ENCODE data around the gene RBPMS2. TPM values are rescaled to one million over a fixed set of nuclear protein-coding genes. Genes with fewer than 3 reads are reported as not detected.
"Not testable (repeated sequence)": the region's sequence is repeated elsewhere in the genome, so short reads cannot be mapped to it uniquely, and the experiment has no call there.

Gene RBPMS2
- 26.0 TPM for polyA plus RNA-seq (2013, experiment 1 of 4)
- 25.0 TPM for polyA plus RNA-seq (2013, experiment 2 of 4)
- polyA plus RNA-seq (2013, experiment 3 of 4), result 21.1 TPM
- polyA plus RNA-seq (2013, experiment 4 of 4), result 25.7 TPM

DNA sequence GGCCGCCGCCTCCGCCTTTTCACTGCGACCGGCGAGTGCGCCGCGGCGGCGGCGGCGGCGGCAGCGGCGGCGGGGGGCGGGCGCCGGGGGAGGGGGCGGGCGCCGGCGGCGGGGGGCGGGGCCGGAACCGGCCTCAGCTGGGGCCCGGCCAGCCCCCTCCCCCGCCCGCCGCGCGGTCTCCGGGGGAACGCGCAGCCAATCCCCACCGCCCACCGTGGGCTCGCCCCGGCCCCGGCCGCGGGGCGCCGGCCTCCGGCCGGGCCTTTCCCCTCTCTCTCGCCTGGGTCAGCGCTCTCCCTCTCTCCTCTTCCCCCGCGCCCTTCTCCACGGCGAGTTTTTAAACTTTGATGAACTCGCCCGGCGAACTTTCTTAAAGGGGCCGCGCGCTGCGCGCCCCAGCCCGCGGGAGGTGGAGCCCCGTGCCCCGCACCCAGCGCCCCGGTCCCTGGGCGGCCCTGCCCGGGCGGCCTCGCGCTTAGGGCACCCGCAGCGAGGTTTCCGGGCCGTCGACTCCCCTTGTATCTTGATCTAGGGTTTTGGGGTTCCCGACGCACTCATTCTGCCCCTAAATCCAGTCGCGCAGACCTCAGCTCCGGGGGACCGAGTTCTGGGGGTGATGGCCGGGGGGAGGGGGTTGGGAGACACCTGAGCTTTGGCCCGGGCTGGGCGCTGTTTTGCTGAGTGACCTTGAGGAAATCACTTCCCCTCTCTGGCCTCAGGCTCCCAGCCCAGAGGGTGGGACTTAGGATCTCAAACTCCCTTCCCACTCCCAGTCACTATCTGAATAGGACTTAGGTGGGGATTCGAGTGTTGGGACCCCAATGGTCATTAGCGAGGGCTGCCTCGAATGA lies at the start of gene RBPMS2:
Gene RBPMS2 (minus strand): TSS at position 39 of the 851 bp plus-strand sequence. CDS start 270 bp downstream, outside the sequence.
- WGBS, 2 experiments, result 0 to 1% methylated on average over 90 of the region's 90 CpGs
- peak within 1 kb of the TSS; percentile 63 for H3K4me3 ChIP-seq (ENCODE audit: insufficient read depth, low read depth, low read length)
- H3K4me1 ChIP-seq (ENCODE audit: control insufficient read depth, insufficient read depth, low read length), result peaks cover 10% of the 10 kb centered on the region
- H3K27me3 ChIP-seq (ENCODE audit: control insufficient read depth, insufficient read depth, low read length, poor library complexity, severe bottlenecking), result peaks cover 43% of the 10 kb centered on the region
- H3K36me3 ChIP-seq (ENCODE audit: control insufficient read depth, insufficient read depth, low read length), result no peaks in the 10 kb centered on the region
- H3K27ac ChIP-seq (ENCODE audit: insufficient read depth, low read depth, low read length, poor library complexity, severe bottlenecking), result no peak within 1 kb of the TSS
- H3K9me3 ChIP-seq (ENCODE audit: control insufficient read depth, low read length), result no peaks in the 10 kb centered on the region

DNA sequence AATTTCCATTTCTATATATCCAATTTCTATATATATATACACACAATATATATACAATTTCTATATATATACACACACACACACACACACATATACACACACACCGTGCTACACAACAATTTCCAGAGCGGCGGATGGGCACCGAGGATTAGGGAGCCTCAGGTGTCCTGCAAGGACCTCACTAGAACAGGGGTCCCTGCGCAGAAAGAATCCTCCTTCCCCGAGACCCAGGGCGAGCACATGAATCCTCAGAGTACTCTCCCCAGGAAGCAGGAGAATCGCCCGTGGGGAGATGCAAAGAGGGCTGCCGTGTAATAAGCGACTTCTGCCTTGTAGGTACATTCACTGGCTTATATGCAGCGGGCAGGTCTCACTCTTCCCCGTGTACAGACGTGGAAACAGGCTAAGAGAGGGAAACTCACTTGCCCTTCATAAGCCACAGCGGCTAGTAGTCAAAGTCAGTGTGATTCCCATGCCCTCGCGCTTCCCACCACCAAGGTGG lies 49.6 kb upstream of the RBPMS2 start:
- Histone ChIP-seq H3K9me3 (ENCODE audit: control insufficient read depth, low read length) (no peaks in the 10 kb centered on the region), H3K27ac (ENCODE audit: insufficient read depth, low read depth, low read length, poor library complexity, severe bottlenecking) (no peak overlapping the region), H3K4me3 (ENCODE audit: insufficient read depth, low read depth, low read length) (peak overlapping the region; percentile 83), H3K27me3 (ENCODE audit: control insufficient read depth, insufficient read depth, low read length, poor library complexity, severe bottlenecking) (peaks cover 14% of the 10 kb centered on the region), H3K4me1 (ENCODE audit: control insufficient read depth, insufficient read depth, low read length) (no peaks in the 10 kb centered on the region), H3K36me3 (ENCODE audit: control insufficient read depth, insufficient read depth, low read length) (peaks cover 13% of the 10 kb centered on the region)
- WGBS, 2 experiments, result 1 to 2% methylated on average over 17 of the region's 17 CpGs

DNA sequence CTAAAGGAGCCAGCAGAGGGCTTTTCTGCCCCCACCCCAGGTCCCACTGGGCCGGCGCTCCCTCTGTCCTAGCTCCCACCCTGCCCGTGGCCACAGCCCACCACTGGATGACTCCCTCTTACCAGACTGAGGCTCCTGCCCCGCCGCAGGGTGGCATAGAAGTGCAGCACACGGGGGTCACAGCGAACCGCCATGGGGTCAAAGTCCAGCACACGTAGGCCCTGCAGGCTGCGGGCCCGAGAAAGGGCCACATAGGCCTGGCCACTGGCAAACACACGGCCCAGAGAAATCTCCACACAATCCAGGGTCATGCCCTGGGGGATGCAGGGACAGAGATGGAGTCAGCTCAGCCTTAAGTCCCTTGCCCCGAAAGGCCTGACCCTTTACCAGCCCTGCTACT lies 41.1 kb upstream of the RBPMS2 start:
- Histone ChIP-seq H3K27ac (ENCODE audit: insufficient read depth, low read depth, low read length, poor library complexity, severe bottlenecking) (no peak overlapping the region), H3K27me3 (ENCODE audit: control insufficient read depth, insufficient read depth, low read length, poor library complexity, severe bottlenecking) (no peaks in the 10 kb centered on the region), H3K4me3 (ENCODE audit: insufficient read depth, low read depth, low read length) (no peak overlapping the region), H3K4me1 (ENCODE audit: control insufficient read depth, insufficient read depth, low read length) (no peaks in the 10 kb centered on the region), H3K9me3 (ENCODE audit: control insufficient read depth, low read length) (no peaks in the 10 kb centered on the region), H3K36me3 (ENCODE audit: control insufficient read depth, insufficient read depth, low read length) (peaks cover 17% of the 10 kb centered on the region)
- WGBS, 2 experiments, result 91 to 93% methylated on average over 13 of the region's 13 CpGs

DNA sequence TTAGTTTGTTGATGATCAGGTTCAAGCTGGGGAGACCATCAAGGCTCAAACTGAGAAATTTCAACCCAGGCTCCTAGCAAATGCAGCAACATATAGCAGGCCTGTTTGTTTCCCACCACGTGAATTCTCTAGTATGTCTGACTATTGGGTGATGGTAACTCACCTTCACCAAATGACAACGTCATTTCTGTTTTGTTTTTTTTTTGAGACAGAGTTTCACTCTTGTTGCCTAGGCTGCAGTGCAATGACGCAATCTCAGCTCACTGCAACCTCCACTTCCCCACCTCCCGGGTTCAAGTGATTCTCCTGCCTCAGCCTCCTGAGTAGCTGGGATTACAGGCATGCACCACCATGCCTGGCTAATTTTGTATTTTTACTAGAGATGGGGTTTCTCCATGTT lies 39.6 kb upstream of the RBPMS2 start:
- H3K27me3 ChIP-seq (ENCODE audit: control insufficient read depth, insufficient read depth, low read length, poor library complexity, severe bottlenecking); H3K4me3 ChIP-seq (ENCODE audit: insufficient read depth, low read depth, low read length); H3K9me3 ChIP-seq (ENCODE audit: control insufficient read depth, low read length); H3K27ac ChIP-seq (ENCODE audit: insufficient read depth, low read depth, low read length, poor library complexity, severe bottlenecking); H3K36me3 ChIP-seq (ENCODE audit: control insufficient read depth, insufficient read depth, low read length): not testable (repeated sequence)
- peaks cover 11% of the 10 kb centered on the region for H3K4me1 ChIP-seq (ENCODE audit: control insufficient read depth, insufficient read depth, low read length)
- WGBS, 2 experiments, result 81 to 84% methylated on average over 4 of the region's 4 CpGs

DNA sequence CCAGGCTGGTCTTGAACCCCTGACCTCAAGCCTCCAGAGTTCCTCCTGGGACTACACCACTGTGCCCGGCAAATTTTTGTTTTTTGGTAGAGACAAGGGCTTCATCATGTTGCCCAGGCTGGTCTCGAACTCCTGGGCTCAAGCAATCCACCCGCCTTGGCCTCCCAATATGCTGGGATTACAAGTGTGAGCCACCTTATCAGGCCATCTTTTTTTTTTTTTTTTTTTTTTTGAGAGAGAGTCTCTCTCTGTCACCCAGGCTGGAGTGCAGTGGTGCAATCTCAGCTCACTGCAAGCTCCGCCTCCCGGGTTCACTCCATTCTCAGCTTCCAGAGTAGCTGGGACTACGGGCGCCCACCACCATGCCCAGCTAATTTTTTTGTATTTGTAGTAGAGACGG lies 38.9 kb upstream of the RBPMS2 start:
- WGBS, 2 experiments, result 92 to 93% methylated on average over 8 of the region's 8 CpGs
- not testable (repeated sequence) for H3K9me3 ChIP-seq (ENCODE audit: control insufficient read depth, low read length); H3K27me3 ChIP-seq (ENCODE audit: control insufficient read depth, insufficient read depth, low read length, poor library complexity, severe bottlenecking); H3K36me3 ChIP-seq (ENCODE audit: control insufficient read depth, insufficient read depth, low read length); H3K27ac ChIP-seq (ENCODE audit: insufficient read depth, low read depth, low read length, poor library complexity, severe bottlenecking); H3K4me3 ChIP-seq (ENCODE audit: insufficient read depth, low read depth, low read length)
- H3K4me1 ChIP-seq (ENCODE audit: control insufficient read depth, insufficient read depth, low read length), result peaks cover 11% of the 10 kb centered on the region

DNA sequence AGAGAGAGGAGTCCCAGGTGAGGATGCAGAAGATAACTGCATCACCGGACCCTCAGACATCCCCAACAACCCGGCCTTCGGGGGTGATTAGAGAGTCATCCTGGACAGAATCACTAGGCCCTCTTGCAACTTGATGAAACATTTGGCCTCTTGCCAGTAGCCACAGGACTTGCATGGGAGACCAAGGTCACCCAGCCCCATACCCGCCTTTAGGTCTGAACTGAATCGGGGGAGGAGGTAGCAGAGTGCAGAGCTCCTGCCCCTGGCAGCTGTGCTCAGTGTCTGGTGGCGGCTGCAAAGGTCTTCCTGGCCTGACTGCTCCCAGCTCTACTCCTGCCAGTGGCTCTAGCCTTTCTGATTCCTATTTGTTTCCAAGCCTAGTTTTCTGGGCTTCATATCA lies 37.7 kb upstream of the RBPMS2 start:
- H3K9me3 ChIP-seq (ENCODE audit: control insufficient read depth, low read length), result no peaks in the 10 kb centered on the region
- peaks cover 4% of the 10 kb centered on the region for H3K27me3 ChIP-seq (ENCODE audit: control insufficient read depth, insufficient read depth, low read length, poor library complexity, severe bottlenecking)
- H3K27ac ChIP-seq (ENCODE audit: insufficient read depth, low read depth, low read length, poor library complexity, severe bottlenecking), result no peak overlapping the region
- peaks cover 4% of the 10 kb centered on the region for H3K36me3 ChIP-seq (ENCODE audit: control insufficient read depth, insufficient read depth, low read length)
- H3K4me1 ChIP-seq (ENCODE audit: control insufficient read depth, insufficient read depth, low read length), result peaks cover 22% of the 10 kb centered on the region
- 88 to 91% methylated on average over 6 of the region's 6 CpGs for WGBS, 2 experiments
- H3K4me3 ChIP-seq (ENCODE audit: insufficient read depth, low read depth, low read length), result no peak overlapping the region

DNA sequence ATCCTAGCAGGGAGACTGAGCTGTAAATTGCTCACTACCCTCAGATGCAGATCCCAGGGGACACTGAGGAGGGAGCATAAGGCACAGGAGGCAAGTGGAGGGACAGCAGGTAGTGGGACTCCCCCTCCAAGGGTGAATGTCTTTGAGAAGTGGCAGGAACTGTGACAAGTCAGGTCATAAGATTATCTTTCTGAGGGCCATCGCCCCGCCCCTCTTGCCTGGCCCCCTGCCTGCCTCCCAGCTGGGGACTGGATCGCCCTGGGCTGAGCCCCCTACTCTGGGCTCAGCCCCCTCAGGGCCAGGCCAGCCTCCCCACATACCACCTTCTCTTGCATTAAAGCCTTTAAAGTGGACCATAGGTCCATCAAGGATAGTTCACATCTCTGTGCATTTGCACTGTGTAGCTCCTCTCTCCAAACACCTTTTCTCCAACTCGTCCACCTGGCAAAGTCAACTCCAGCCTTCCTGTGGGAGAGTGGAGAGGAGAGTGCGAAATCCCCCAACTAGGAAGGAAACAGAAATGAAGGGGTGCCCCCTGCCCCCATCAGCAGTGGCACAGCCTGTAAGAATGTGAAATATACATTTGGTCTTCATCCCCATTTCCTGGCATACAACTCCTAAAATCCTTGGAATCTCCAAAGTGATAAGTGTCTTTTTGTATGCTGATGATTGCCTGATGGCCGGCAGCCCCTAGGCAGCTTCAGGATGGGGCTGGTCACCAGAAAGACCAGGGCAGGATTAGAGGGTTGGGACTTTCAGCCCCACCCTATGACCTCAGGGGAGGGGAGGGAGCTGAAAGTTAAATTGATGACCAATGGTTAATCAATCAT lies 35.3 kb upstream of the RBPMS2 start:
- Histone ChIP-seq H3K9me3 (ENCODE audit: control insufficient read depth, low read length) (no peaks in the 10 kb centered on the region), H3K4me3 (ENCODE audit: insufficient read depth, low read depth, low read length) (no peak overlapping the region), H3K36me3 (ENCODE audit: control insufficient read depth, insufficient read depth, low read length) (no peaks in the 10 kb centered on the region), H3K27me3 (ENCODE audit: control insufficient read depth, insufficient read depth, low read length, poor library complexity, severe bottlenecking) (peaks cover 4% of the 10 kb centered on the region), H3K4me1 (ENCODE audit: control insufficient read depth, insufficient read depth, low read length) (peaks cover 40% of the 10 kb centered on the region), H3K27ac (ENCODE audit: insufficient read depth, low read depth, low read length, poor library complexity, severe bottlenecking) (no peak overlapping the region)
- 9 to 21% methylated on average over 4 to 6 of the region's 6 CpGs for WGBS, 2 experiments

DNA sequence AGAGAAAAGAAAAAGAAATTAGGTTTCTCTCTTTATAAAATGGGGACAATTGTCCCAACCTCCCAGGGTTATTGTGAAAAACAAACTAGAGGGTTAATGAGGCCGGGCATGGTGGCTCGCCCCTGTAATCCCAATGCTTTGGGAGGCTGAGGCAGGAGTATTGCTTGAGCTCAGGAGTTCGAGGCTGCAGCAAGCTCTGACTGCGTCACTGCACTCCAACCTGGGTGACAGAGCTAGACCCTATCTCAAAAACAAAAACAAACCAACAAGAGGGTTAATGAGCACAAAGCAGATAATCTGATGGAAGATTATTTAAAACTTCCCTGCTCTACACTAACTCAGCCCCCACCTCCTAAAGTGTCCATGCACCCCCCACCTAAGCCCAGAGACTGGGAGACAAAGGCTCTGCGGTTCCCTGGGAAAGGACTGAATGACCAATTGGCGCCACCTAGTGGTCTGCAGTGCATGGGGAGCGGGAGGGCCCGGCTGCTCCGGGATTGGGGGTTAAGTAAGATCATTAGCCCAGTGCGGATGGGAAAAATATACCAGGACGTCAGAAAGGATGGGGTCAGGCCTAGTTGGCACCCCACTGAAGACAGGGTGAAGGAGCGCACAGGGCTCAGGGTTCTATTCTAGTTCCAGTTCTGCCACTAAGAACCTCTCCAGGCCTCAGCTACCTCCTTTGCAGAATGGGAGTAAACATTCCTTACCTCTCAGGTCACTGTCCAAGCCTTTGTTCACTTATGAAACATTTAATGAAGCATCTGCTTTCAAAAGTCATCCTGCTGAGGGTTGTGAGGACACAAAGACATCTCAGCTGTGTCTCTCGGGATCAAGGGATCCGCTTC lies 34.5 kb upstream of the RBPMS2 start:
- Histone ChIP-seq H3K9me3 (ENCODE audit: control insufficient read depth, low read length) (no peaks in the 10 kb centered on the region), H3K4me1 (ENCODE audit: control insufficient read depth, insufficient read depth, low read length) (peaks cover 40% of the 10 kb centered on the region), H3K36me3 (ENCODE audit: control insufficient read depth, insufficient read depth, low read length) (no peaks in the 10 kb centered on the region), H3K4me3 (ENCODE audit: insufficient read depth, low read depth, low read length) (no peak overlapping the region), H3K27me3 (ENCODE audit: control insufficient read depth, insufficient read depth, low read length, poor library complexity, severe bottlenecking) (peaks cover 4% of the 10 kb centered on the region), H3K27ac (ENCODE audit: insufficient read depth, low read depth, low read length, poor library complexity, severe bottlenecking) (no peak overlapping the region)
- WGBS, 2 experiments, result 21 to 24% methylated on average over 14 of the region's 14 CpGs

DNA sequence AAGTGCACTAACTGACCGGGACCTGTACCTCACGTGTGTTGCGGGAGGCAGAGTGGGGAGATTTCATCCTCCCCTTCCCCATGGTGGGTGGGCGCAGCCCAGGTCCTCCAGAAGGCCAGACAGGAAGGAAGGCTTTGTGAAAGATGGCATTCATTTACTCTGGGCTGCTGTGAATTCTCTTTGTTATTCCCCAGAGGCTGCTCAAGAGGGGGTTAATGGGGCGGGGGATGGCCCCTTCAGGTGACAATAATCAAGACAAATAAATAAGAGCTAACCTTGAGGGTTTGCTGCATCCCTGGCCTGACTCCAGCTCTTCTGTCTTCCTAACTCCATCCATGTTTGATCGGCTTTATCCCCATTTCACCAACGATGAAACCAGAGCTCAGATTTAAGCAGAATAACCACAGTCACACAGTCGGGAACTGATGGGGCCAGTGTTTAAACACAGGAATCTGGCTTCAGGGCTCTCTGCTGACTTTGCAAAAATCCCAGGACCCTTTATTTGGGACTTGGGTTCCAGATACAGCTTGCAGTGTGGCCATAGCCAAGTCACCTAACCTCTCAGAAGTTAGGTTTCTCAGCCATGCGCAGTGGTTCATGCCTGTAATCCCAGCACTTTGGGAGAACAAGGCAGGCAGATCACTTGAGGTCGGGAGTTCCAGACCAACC lies 33.5 kb upstream of the RBPMS2 start:
- H3K36me3 ChIP-seq (ENCODE audit: control insufficient read depth, insufficient read depth, low read length), result no peaks in the 10 kb centered on the region
- no peak overlapping the region for H3K27ac ChIP-seq (ENCODE audit: insufficient read depth, low read depth, low read length, poor library complexity, severe bottlenecking)
- no peak overlapping the region for H3K4me3 ChIP-seq (ENCODE audit: insufficient read depth, low read depth, low read length)
- H3K4me1 ChIP-seq (ENCODE audit: control insufficient read depth, insufficient read depth, low read length), result peaks cover 40% of the 10 kb centered on the region
- WGBS, 2 experiments, result 17% methylated on average over 9 to 10 of the region's 10 CpGs
- H3K9me3 ChIP-seq (ENCODE audit: control insufficient read depth, low read length), result no peaks in the 10 kb centered on the region
- H3K27me3 ChIP-seq (ENCODE audit: control insufficient read depth, insufficient read depth, low read length, poor library complexity, severe bottlenecking), result peaks cover 4% of the 10 kb centered on the region

All from ectodermal cell (in vitro differentiated cells).